Uterus (tissue), 2 donors: ENCODE results near the gene KLK10.

Source experiments
- POLR2A ChIP-seq, 2 donors: fragments of 450-650 bp; IDR thresholded peaks; one replicate each; pipeline ENCODE4 v1.6.1; 2016; ENCODE audit warnings: antibody characterized with exemption in 2 of 2, mild to moderate bottlenecking in 1 of 2, moderate library complexity in 1 of 2
- TF ChIP-seq, protein P1 (sequence below), 4 experiments: fragments of 200-600 bp in 2 of 4; fragments of 450-650 bp in 2 of 4; sonication (generic) in 2 of 4; IDR thresholded peaks; one replicate each; pipeline ENCODE4 v1.5.1; 2016 to 2019; ENCODE audit warnings: antibody characterized with exemption in 4 of 4, mild to moderate bottlenecking in 2 of 4, moderate library complexity in 1 of 4

DNA sequence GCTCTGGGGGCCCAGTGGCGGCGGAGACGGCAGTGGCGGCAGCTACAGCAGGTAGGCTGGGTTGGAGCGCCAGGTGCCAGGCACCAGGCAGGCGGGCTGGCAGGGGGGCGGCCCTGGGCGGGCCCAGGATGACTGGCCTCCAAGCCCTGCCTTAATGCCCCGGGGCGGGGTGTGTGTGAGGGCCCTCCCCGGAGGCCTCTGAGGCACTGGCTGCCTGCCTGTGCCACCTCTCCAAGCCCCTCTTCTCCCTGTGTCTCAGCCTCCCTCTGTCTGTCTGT, 7.0 kb upstream of the KLK10 start, which contains the start of gene KLK11:
- TF ChIP-seq, protein P1, sequence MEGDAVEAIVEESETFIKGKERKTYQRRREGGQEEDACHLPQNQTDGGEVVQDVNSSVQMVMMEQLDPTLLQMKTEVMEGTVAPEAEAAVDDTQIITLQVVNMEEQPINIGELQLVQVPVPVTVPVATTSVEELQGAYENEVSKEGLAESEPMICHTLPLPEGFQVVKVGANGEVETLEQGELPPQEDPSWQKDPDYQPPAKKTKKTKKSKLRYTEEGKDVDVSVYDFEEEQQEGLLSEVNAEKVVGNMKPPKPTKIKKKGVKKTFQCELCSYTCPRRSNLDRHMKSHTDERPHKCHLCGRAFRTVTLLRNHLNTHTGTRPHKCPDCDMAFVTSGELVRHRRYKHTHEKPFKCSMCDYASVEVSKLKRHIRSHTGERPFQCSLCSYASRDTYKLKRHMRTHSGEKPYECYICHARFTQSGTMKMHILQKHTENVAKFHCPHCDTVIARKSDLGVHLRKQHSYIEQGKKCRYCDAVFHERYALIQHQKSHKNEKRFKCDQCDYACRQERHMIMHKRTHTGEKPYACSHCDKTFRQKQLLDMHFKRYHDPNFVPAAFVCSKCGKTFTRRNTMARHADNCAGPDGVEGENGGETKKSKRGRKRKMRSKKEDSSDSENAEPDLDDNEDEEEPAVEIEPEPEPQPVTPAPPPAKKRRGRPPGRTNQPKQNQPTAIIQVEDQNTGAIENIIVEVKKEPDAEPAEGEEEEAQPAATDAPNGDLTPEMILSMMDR (IDR thresholded peaks at IDR 0.05), result no peak
- peak in 1 of 2 donors; percentile 33 for TF ChIP-seq POLR2A (IDR thresholded peaks at IDR 0.05)
